PC-3 (cell line): ENCODE measurements around the gene CD86. TPM values are rescaled to one million over a fixed set of nuclear protein-coding genes. Genes with fewer than 3 reads are reported as not detected.

ENCODE experiments used
- ATAC-seq: fragments of 200-7000 bp; cut with Tn5 transposase; 2 replicates; pipeline ENCODE4 v1.9.1; 2020; ENCODE audit warnings: mild to moderate bottlenecking, moderate library complexity
- BruUV-seq: library from RNA; stranded (reverse); fragments of 400-500 nt; replicated peaks from 2 replicates; lab custom pipeline; 2021; lab: Mats Ljungman, UMichigan
- CTCF ChIA-PET: fragments of 300-600 bp; sonication (Branson Sonifier 250); formaldehyde crosslinking; loops from one replicate; lab custom pipeline; 2022; ENCODE audit warnings: antibody characterized with exemption; lab: Charles Lee
- POLR2A ChIA-PET: fragments of 300-600 bp; sonication (Branson Sonifier 250); formaldehyde crosslinking; loops from one replicate; lab custom pipeline; 2022; ENCODE audit warnings: antibody characterized with exemption; ENCODE audit not compliant: unreplicated experiment; lab: Charles Lee
- DNase-seq: peaks from one replicate; pipeline ENCODE4 v3.0.0-alpha.2; 2015
- H2AFZ ChIP-seq: fragments of 300-600 bp; sonication (generic); 2 replicates; pipeline ENCODE4 v1.6.0; 2016; ENCODE audit warnings: antibody characterized with exemption, low read length
- H3F3A ChIP-seq: fragments of 300-600 bp; sonication (generic); one replicate; pipeline ENCODE4 v1.6.0; 2017; ENCODE audit warnings: antibody characterized with exemption, low read length, control low read depth, mild to moderate bottlenecking; ENCODE audit not compliant: unreplicated experiment
- H3K27ac ChIP-seq: fragments of 300-600 bp; sonication (generic); 2 replicates; pipeline ENCODE4 v1.5.1; 2016; ENCODE audit warnings: mild to moderate bottlenecking, low read length
- H3K27me3 ChIP-seq: fragments of 300-600 bp; sonication (generic); 2 replicates; pipeline ENCODE4 v1.6.1; 2016; ENCODE audit warnings: low read length, mixed read lengths
- H3K36me3 ChIP-seq: fragments of 300-600 bp; sonication (generic); 2 replicates; pipeline ENCODE4 v1.6.1; 2016; ENCODE audit warnings: low read depth, mixed run types, low read length, mixed read lengths
- H3K4me1 ChIP-seq: fragments of 300-600 bp; sonication (generic); 2 replicates; pipeline ENCODE4 v1.5.1; 2016; ENCODE audit warnings: low read length; ENCODE audit not compliant: insufficient read depth
- H3K4me2 ChIP-seq: fragments of 300-600 bp; sonication (generic); 2 replicates; pipeline ENCODE4 v1.6.0; 2016; ENCODE audit warnings: low read length
- H3K4me3 ChIP-seq: fragments of 300-600 bp; sonication (generic); 2 replicates; pipeline ENCODE4 v1.5.1; 2016; ENCODE audit warnings: mild to moderate bottlenecking, low read length, mixed read lengths
- H3K79me2 ChIP-seq: fragments of 300-600 bp; sonication (generic); 2 replicates; pipeline ENCODE4 v1.6.1; 2017; ENCODE audit warnings: low read length, mixed read lengths
- H3K9ac ChIP-seq: fragments of 300-600 bp; sonication (generic); 2 replicates; pipeline ENCODE4 v1.6.0; 2016; ENCODE audit warnings: mild to moderate bottlenecking, low read length
- H3K9me2 ChIP-seq: fragments of 300-600 bp; sonication (generic); replicated peaks from 2 replicates; pipeline ENCODE4 v1.6.1; 2016; ENCODE audit warnings: mixed run types, low read length, mixed read lengths
- H3K9me3 ChIP-seq: fragments of 300-600 bp; sonication (generic); 2 replicates; pipeline ENCODE4 v1.6.1; 2016; ENCODE audit warnings: low read length, mixed read lengths
- H4K20me1 ChIP-seq: fragments of 300-600 bp; sonication (generic); 2 replicates; pipeline ENCODE4 v1.6.1; 2016; ENCODE audit warnings: low read length, mixed read lengths
- CTCF ChIP-seq: fragments of 300-600 bp; sonication (generic); conservative IDR thresholded peaks from 2 replicates; pipeline ENCODE4 v1.5.1; 2017; ENCODE audit warnings: antibody characterized with exemption, low read depth, mild to moderate bottlenecking, low read length
- EZH2 ChIP-seq: fragments of 300-600 bp; sonication (generic); IDR thresholded peaks from one replicate; pipeline ENCODE4 v1.6.1; 2017; ENCODE audit warnings: antibody characterized with exemption, mild to moderate bottlenecking, low read length; ENCODE audit not compliant: unreplicated experiment
- EZH2phosphoT487 ChIP-seq: fragments of 300-600 bp; sonication (generic); IDR thresholded peaks from 2 replicates; pipeline ENCODE4 v1.6.1; 2018; ENCODE audit warnings: mild to moderate bottlenecking, antibody characterized with exemption, low read length, borderline replicate concordance
- intact Hi-C: fragments of 100-400 bp; cut with micrococcal nuclease; formaldehyde crosslinking; loops from 2 replicates; pipeline ENCODE4 v1.9.0; 2023
- total RNA-seq: library from RNA; depleted of rRNA; stranded (reverse); fragments of >200 nt; gene quantifications from 2 replicates; pipeline ENCODE4 v1.2.3, GENCODE V29; 2014

Gene CD86
- total RNA-seq, 1 experiment from 2014 or later = 0.07 TPM

DNA sequence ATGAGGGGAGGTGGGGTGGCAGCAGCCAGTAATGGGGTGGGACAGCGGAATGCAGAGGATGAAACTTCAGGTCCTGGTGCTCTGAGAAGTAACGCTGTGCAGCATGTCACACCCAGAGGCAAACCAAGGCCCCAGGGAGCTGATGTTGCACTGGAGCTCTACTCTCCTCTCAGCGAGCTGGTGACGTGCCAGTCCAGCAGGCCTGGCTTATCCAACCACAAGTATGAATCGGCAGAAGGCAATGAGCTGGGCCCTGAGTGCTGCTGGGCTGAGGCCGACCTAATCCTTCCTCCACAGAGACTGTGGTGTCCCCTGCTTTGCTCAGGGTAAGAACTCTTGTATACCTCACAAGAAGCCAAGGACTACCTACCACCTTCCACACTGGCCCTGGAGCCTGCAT, 30.5 kb downstream of the CD86 start:
- BruUV-seq = no TSS peak
- no peak overlapping the region for H2AFZ ChIP-seq
- ChIA-PET CTCF (no interaction called here), POLR2A (no interaction called here)
- H3K27ac ChIP-seq = no peak overlapping the region
- no peaks in the 10 kb centered on the region for H3K36me3 ChIP-seq
- H3K4me3 ChIP-seq = no peak overlapping the region
- H3F3A ChIP-seq = no peaks in the 10 kb centered on the region
- ATAC-seq = no peak
- no peaks in the 10 kb centered on the region for H3K27me3 ChIP-seq
- no peaks in the 10 kb centered on the region for H3K9me3 ChIP-seq
- H3K4me1 ChIP-seq = no peaks in the 10 kb centered on the region
- intact Hi-C loops = no loop called here
- DNase-seq = no peak
- no peaks in the 10 kb centered on the region for H4K20me1 ChIP-seq
- TF ChIP-seq CTCF = no peak
- no peak for TF ChIP-seq EZH2phosphoT487
- no peak for TF ChIP-seq EZH2
- H3K4me2 ChIP-seq = no peak overlapping the region
- H3K9ac ChIP-seq = no peak overlapping the region
- H3K79me2 ChIP-seq = no peaks in the 10 kb centered on the region
- no peaks in the 10 kb centered on the region for H3K9me2 ChIP-seq

GRCh38 chr3:122088531-122088930, 33.4 kb downstream of the CD86 start:
- no peaks in the 10 kb centered on the region for H3K9me3 ChIP-seq
- intact Hi-C loops = loop anchor here (1.0 kb wide), 1 partner anchor 11 kb away; no protein-coding TSS in a partner anchor
- no peaks in the 10 kb centered on the region for H3K36me3 ChIP-seq
- H3K27me3 ChIP-seq = no peaks in the 10 kb centered on the region
- no peaks in the 10 kb centered on the region for H3K9me2 ChIP-seq
- no peak overlapping the region for H3K9ac ChIP-seq
- H3F3A ChIP-seq = no peaks in the 10 kb centered on the region
- no peak overlapping the region for H3K4me2 ChIP-seq
- no TSS peak for BruUV-seq
- H3K4me3 ChIP-seq = no peak overlapping the region
- H3K27ac ChIP-seq = no peak overlapping the region
- no peak for TF ChIP-seq EZH2phosphoT487
- TF ChIP-seq CTCF = no peak
- TF ChIP-seq EZH2 = no peak
- H4K20me1 ChIP-seq = no peaks in the 10 kb centered on the region
- H3K4me1 ChIP-seq = peaks cover 5% of the 10 kb centered on the region
- CTCF ChIA-PET = no interaction called here
- POLR2A ChIA-PET = no interaction called here
- DNase-seq (no peak), ATAC-seq (no peak)
- H2AFZ ChIP-seq = no peak overlapping the region
- no peaks in the 10 kb centered on the region for H3K79me2 ChIP-seq

DNA sequence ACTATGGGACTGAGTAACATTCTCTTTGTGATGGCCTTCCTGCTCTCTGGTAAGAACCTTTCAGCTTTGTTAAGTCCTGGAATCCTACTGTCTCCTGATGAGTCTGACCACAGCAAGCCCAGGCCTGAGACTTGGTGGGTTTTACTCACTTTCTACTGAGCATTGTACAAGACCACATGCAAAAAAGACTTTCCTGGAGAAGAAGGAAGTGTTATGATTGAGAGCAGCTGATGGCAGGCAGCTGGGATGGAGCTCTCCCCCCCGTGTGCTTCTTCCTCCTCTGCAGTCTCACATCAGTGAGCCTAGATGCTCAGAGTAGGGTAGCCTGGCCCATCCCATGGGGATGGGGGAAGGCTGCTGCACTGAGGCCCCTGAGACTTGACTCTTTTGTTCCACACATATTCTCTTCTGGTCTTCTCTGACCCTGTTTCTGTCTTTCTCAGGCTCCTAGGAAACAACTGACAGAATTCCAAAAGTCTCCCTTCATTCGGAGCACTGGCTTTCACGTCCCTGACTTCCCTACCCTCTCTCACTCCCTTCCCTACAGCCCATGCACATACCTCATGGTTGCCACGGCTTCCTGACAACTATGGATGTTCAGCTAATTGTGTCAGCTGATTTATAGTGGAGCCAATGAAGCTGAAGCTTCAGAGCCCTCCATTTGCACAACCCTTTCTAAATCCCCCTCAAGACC, 36.6 kb downstream of the CD86 start:
- POLR2A ChIA-PET = no interaction called here

More for the DNA sequence above, 36.6 kb downstream of the CD86 start:
- Histone ChIP-seq H3K4me3 (no peak overlapping the region), H3K9me3 (no peaks in the 10 kb centered on the region), H3K9me2 (no peaks in the 10 kb centered on the region), H3K27me3 (no peaks in the 10 kb centered on the region), H3F3A (no peaks in the 10 kb centered on the region), H3K79me2 (no peaks in the 10 kb centered on the region), H3K4me1 (peaks cover 5% of the 10 kb centered on the region), H3K9ac (no peak overlapping the region), H3K36me3 (no peaks in the 10 kb centered on the region), H2AFZ (peak overlapping the region; percentile 36), H3K4me2 (peak overlapping the region; percentile 36), H4K20me1 (no peaks in the 10 kb centered on the region), H3K27ac (no peak overlapping the region)
- no peak for ATAC-seq
- CTCF ChIA-PET = no interaction called here
- intact Hi-C loops = no loop called here
- TF ChIP-seq EZH2phosphoT487 = no peak
- no peak for TF ChIP-seq EZH2
- no peak for TF ChIP-seq CTCF
- DNase-seq = no peak
- BruUV-seq = no TSS peak
